Subcutaneous adipose tissue (tissue), 4 donors: Measurements from ENCODE around the gene RAB44. TPM values are rescaled to one million over a fixed set of nuclear protein-coding genes. Genes with fewer than 3 reads are reported as not detected.

ENCODE experiments used
- CTCF ChIP-seq: fragments of 450-650 bp; IDR thresholded peaks from one replicate; pipeline ENCODE4 v1.5.1; 2016; ENCODE audit warnings: low read depth, mild to moderate bottlenecking, control low read depth, antibody characterized with exemption, moderate library complexity
- total RNA-seq, 4 donors: library from RNA; depleted of rRNA; stranded (reverse); fragments of >200 nt; gene quantifications; one replicate each; pipeline ENCODE4 v1.1.0, GENCODE V29; 2016

RAB44 gene
- total RNA-seq = 1 to 10 TPM in 1 of 4 donors, under 1 TPM in 2, not detected in 1; 0.51 to 1.3 (median 0.82) TPM

GRCh38 chr6:36697481-36697903 is at the start of gene RAB44:
Gene RAB44 (plus strand): TSS chr6:36697826. CDS start chr6:36704236, 6,410 bp downstream.
- TF ChIP-seq CTCF = no peak

GRCh38 chr6:36649086-36649485 is 48.5 kb upstream of the RAB44 start:
- TF ChIP-seq CTCF = no peak

GRCh38 chr6:36649701-36650484 is 47.7 kb upstream of the RAB44 start:
- no peak for TF ChIP-seq CTCF

DNA sequence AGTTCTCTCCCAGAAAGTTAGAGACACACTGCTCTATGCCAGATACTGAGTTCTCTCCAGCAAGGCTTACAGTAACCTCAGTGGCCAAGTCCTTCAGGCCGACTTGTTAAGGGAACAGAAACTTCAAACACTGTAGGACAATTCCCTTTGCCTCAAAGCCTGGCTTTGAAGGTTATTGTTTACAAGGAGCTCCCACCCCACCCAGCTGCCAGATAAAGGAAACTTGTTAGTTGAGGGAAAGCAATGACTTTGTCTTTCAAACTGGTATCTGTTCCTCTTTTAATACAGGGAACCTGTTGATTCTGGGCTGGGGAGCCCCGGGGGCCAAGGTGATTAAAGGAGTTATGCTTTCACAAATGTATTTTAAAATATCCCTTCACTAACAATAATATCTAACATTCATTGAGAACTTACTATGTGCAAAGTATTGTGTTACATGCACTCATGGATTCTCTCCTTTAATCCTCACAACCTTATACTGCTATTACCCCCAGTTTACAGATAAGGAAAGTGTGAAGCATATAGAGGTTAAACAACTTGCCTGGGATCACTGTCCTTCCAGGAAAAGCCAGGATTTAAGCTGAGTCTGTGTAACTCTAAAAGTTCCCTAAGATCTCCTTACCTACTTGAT is 46.7 kb upstream of the RAB44 start:
- TF ChIP-seq CTCF = no peak

DNA sequence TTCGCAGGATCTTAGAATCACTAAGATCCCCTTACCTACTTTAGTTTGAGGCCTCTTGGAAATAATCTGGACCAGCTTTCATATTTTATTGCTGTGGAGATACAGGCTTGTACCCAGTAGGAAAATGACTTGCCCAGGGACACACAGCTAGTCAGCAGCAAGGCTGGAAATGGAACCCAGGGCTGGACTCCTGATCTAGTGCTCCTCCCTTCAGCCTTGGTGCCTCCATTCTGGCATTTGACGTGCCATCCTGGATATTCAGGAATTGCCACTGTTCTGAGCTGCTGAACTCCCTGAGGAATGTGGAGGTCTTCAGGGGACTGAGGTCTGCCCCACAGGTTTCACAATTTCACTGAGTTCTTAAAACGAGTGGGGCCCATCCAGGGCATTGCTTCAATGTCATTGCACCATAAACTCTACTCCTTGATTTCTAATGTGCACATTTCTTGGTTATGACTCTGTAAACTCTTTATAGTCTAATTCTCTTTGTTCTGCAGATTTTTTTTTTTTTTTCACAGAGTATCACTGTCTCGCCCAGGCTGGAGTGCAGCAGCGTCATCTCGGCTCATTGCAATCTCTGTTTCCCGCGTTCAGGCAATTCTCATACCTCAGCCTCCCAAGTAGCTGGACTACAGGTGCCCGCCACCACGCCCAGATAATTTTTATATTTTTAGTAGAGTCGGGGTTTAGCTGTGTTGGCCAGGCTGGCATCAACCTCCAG is 45.8 kb upstream of the RAB44 start:
- no peak for TF ChIP-seq CTCF

DNA sequence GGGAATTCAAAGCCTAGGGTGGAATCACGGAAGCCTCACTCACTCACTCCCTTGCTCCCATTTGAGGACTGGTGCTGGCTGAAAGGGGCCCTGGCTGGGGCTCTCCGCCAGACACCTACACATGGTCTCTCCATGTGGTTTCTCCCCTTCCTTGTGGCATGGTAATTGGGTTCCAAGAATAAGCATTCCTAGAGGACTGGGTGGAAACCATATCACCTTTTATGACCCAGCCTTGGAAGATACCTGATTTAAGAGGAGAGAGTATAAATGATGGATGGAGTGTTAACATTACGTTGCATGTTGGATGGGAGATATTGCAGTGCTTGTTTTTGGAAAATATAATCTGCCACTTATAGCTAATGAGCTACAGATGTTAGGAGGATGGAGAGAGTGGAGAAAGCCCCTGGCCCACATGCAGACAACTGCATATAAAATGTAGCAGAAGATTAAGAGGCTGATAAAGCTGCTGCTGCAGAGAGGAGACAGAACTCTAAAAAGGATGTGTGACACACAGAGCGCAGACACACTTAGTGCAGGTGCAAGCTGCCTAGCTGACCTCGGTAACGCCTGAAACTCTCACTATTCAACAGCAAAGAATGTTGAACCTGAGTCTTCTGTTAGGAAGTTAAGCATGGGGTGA is 42.4 kb upstream of the RAB44 start:
- TF ChIP-seq CTCF = no peak
